BLaER1 (cell line): Measurements from ENCODE around the gene ZNF654.
"Not testable (repeated sequence)": the region's sequence is repeated elsewhere in the genome, so short reads cannot be mapped to it uniquely, and the experiment has no call there.

ENCODE experiments used
- H3K27ac ChIP-seq: shearing (Covaris generic); formaldehyde crosslinking; 2 replicates; pipeline ENCODE4 v1.8.1; 2022
- H3K27me3 ChIP-seq: shearing (Covaris generic); formaldehyde crosslinking; 2 replicates; pipeline ENCODE4 v1.8.1; 2022
- H3K36me3 ChIP-seq: shearing (Covaris generic); formaldehyde crosslinking; 2 replicates; pipeline ENCODE4 v1.8.1; 2022
- H3K4me1 ChIP-seq: shearing (Covaris generic); formaldehyde crosslinking; 2 replicates; pipeline ENCODE4 v1.8.1; 2022
- H3K4me2 ChIP-seq: shearing (Covaris generic); formaldehyde crosslinking; 2 replicates; pipeline ENCODE4 v1.8.1; 2022
- H3K4me3 ChIP-seq: shearing (Covaris generic); formaldehyde crosslinking; 2 replicates; pipeline ENCODE4 v1.8.1; 2022
- H3K9ac ChIP-seq: shearing (Covaris generic); formaldehyde crosslinking; 2 replicates; pipeline ENCODE4 v1.8.1; 2022
- H3K9me3 ChIP-seq: shearing (Covaris generic); formaldehyde crosslinking; 2 replicates; pipeline ENCODE4 v1.8.1; 2022
- H4K20me1 ChIP-seq: shearing (Covaris generic); formaldehyde crosslinking; 2 replicates; pipeline ENCODE4 v1.8.1; 2022
- Cebpa-rat ChIP-seq: shearing (Covaris generic); IDR thresholded peaks from 2 replicates; pipeline ENCODE4 v1.8.1; 2022

ZNF654 gene

DNA sequence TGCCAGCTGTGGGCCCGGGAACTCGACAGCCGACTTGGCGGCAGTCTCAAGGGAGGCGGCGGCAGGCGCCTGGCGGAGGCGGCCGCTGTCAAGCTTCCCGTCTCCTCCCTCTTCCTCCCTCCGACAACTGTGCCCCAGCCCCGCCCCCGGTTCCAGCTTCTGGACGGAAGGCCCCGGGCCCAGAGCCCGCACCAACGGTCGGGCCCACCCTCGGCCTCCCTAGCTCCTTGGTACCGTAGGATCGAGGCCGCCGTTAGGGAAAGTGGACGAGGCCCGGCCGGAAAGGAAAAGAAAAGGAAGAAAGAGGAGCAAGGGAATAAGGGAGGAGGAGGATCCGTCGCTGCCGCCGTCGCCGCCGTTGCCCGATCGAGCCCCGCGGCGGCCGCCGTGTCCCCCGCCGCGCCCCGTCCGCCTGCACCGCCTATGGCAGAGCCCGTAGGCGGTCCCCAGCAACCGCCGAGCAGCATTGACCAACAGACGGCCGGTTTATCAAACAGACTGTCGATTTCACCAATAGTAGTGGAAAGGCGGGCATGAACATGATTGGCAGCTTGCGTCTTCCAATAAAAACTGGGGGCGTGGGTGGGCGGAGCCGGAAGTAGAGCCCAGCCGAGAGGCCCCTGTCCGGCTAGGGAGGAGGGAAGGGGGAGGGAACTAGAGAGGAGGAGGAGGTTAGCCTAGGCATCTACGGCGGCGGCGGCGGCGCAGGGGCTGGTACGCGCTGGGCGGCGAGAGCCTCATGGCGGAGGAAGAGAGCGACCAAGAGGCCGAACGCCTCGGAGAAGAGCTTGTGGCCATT lies at the start of gene ZNF654, which contains the start of gene CGGBP1:
ZNF654 (plus strand) TSS at position 675 of the 799 bp plus-strand sequence; CDS start at position 740, 65 bp downstream.
CGGBP1 (minus strand) TSS at position 425 of the 799 bp plus-strand sequence. CDS start 3,029 bp downstream, outside the sequence.
- Histone ChIP-seq H3K4me2 (peak within 1 kb of the TSS; percentile 93), H3K27ac (peak within 1 kb of the TSS; percentile 96), H3K9ac (peak within 1 kb of the TSS; percentile 89), H3K4me1 (peaks cover 39% of the 10 kb centered on the region), H3K4me3 (peak within 1 kb of the TSS; percentile 98), H3K9me3 (no peaks in the 10 kb centered on the region; the same call in 1 of the 2 replicates), H3K36me3 (peaks cover 24% of the 10 kb centered on the region), H4K20me1 (peaks cover 56% of the 10 kb centered on the region), H3K27me3 (no peaks in the 10 kb centered on the region)
- TF ChIP-seq Cebpa-rat = no peak

DNA sequence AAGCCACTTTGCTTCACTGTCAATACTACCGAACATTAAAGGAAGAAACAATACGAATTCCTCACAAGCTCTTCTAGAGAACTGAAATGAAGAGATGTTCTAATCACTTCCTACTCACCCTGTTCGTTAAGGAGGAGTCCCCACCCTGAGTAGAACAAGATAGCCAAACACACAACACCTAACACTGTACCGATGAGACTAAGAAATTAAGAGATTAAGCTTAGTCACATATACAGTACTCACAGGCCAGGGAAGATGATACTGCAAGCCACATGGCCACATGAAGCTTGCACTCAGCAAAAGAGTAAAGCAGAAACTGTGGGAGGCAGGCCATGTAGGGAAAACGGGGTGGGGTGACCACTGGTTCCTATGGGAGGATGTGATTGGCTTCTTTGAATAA lies 48.2 kb upstream of the ZNF654 start:
- H3K9me3 ChIP-seq = peaks cover 2% of the 10 kb centered on the region; the same call in 1 of the 2 replicates
- H3K4me3 ChIP-seq = no peak overlapping the region
- H3K27me3 ChIP-seq = no peaks in the 10 kb centered on the region
- no peak for TF ChIP-seq Cebpa-rat
- H3K9ac ChIP-seq = no peak overlapping the region
- H3K4me1 ChIP-seq = no peaks in the 10 kb centered on the region
- no peaks in the 10 kb centered on the region for H4K20me1 ChIP-seq
- no peak overlapping the region for H3K4me2 ChIP-seq
- no peaks in the 10 kb centered on the region for H3K36me3 ChIP-seq
- no peak overlapping the region for H3K27ac ChIP-seq

DNA sequence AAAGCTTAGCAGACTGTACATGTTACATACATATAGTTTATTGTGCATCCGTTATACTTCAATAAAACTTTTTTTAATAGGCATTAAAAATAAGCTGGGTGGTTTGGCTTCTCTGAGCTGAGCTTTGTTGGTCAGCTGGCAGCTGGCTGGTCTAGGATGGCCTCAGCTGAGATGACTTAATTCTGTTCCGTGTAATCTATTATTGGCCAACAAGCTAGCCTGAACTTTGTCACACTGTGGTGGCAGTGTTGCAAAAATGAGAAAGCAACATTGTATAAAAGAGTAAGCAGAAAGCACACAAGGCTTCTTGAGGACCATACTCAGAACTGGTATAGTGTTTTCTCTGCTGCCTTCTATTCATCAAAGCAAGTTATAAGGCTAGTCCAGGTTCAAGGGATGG lies 45.5 kb upstream of the ZNF654 start:
- H3K36me3 ChIP-seq = no peaks in the 10 kb centered on the region
- H3K27me3 ChIP-seq = no peaks in the 10 kb centered on the region
- peaks cover 6% of the 10 kb centered on the region; the same call in 1 of the 2 replicates for H3K9me3 ChIP-seq
- no peaks in the 10 kb centered on the region for H4K20me1 ChIP-seq
- H3K27ac ChIP-seq = no peak overlapping the region
- no peak overlapping the region for H3K9ac ChIP-seq
- H3K4me1 ChIP-seq = no peaks in the 10 kb centered on the region
- no peak overlapping the region for H3K4me3 ChIP-seq
- no peak for TF ChIP-seq Cebpa-rat
- no peak overlapping the region for H3K4me2 ChIP-seq

DNA sequence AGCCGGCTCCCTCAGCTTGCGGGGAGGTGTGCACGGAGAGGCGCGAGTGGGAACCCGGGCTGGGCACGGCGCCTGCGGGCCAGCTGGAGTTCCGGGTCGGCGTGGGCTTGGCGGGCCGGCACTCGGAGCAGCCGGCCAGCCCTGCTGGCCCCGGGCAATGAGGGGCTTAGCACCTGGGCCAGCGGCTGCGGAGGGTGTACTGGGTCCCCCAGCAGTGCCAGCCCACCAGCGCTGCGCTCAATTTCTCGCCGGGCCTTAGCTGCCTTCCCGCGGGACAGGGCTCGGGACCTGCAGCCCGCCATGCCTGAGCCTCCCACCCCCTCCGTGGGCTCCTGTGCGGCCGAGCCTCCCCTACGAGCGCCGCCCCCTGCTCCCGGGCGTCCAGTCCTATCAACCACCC lies 43.4 kb upstream of the ZNF654 start:
- H3K4me2 ChIP-seq, H3K27ac ChIP-seq, H3K9ac ChIP-seq, H3K27me3 ChIP-seq, H4K20me1 ChIP-seq, H3K9me3 ChIP-seq, H3K4me3 ChIP-seq, H3K4me1 ChIP-seq, H3K36me3 ChIP-seq: not testable (repeated sequence)

DNA sequence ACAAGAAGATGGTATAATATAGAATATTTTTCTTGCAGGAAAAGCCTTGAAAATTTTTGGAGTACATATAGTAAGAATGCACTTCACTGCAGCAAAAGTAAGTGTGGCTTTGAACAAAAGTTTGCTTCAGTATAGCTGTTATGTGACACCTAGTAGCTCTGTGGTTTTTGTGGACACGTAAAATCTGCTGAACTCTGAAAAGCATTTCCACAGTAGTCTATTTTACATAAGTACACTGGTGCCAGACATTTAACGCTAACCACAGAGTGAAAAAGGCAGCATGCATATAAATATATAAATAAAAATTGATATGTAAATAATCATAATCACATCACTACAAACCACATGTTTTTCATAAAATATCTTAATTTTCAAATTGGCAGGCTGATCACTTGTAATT lies 40.0 kb upstream of the ZNF654 start:
- no peak for TF ChIP-seq Cebpa-rat
- no peaks in the 10 kb centered on the region for H4K20me1 ChIP-seq
- H3K9ac ChIP-seq = no peak overlapping the region
- no peaks in the 10 kb centered on the region for H3K4me1 ChIP-seq
- H3K4me2 ChIP-seq = no peak overlapping the region
- H3K9me3 ChIP-seq = peaks cover 6% of the 10 kb centered on the region; the same call in 1 of the 2 replicates
- H3K4me3 ChIP-seq = no peak overlapping the region
- H3K36me3 ChIP-seq = no peaks in the 10 kb centered on the region
- no peaks in the 10 kb centered on the region for H3K27me3 ChIP-seq
- H3K27ac ChIP-seq = no peak overlapping the region

DNA sequence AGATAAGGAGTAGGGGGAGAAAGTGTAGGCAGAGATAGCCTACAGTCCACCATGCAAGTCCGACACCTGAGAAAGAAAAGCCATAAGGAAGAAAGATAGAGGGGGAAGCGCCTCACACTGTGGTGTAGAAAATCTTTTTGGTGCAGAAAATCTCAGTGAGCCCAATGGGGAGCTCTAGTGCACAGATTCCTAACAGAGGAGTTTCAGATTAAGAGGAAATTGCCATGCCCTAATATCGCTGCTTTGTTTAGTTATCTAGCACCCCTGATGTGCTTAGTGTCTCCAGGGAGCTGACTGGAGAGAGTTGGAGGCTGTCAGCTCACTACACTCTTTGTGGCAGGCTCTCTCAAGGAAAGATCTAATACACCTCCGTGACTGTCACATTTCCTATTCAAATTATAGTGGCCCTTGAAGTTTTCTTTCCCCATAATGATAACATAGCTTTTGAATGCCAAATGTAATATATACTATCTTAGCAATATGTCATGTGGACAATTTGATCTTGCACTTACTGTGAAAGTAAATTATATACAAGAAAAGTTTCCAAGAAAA lies 34.0 kb upstream of the ZNF654 start:
- H4K20me1 ChIP-seq = no peaks in the 10 kb centered on the region
- H3K27me3 ChIP-seq = no peaks in the 10 kb centered on the region
- no peak overlapping the region for H3K27ac ChIP-seq
- no peak overlapping the region for H3K4me3 ChIP-seq
- TF ChIP-seq Cebpa-rat = no peak
- no peaks in the 10 kb centered on the region for H3K36me3 ChIP-seq
- H3K4me2 ChIP-seq = no peak overlapping the region
- H3K4me1 ChIP-seq = no peaks in the 10 kb centered on the region
- H3K9ac ChIP-seq = no peak overlapping the region
- peaks cover 19% of the 10 kb centered on the region for H3K9me3 ChIP-seq

DNA sequence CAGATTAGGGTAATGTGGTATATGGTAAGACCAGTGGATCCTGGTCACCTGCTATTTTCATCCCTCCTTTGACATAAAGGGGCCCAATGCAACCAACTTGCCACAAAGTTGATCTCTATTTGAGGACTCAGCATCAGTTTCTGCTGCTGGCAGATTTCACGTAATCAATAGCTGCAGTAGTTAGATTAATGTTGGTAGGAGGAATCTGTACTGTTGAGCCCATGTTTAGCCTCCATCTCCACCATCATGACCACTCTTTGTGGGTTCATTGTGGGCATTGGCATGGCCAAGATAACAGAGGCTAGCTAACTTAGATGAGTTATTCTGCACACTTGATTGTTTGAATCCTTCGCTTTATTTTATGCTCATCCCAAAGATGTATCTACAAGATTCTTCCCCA lies 30.2 kb upstream of the ZNF654 start:
- H3K4me1 ChIP-seq = peaks cover 19% of the 10 kb centered on the region
- peaks cover 19% of the 10 kb centered on the region for H3K9me3 ChIP-seq
- no peaks in the 10 kb centered on the region for H3K36me3 ChIP-seq
- no peak overlapping the region for H3K4me3 ChIP-seq
- H4K20me1 ChIP-seq = no peaks in the 10 kb centered on the region
- H3K27me3 ChIP-seq = no peaks in the 10 kb centered on the region
- H3K27ac ChIP-seq = no peak overlapping the region
- TF ChIP-seq Cebpa-rat = no peak
- H3K4me2 ChIP-seq = no peak overlapping the region
- H3K9ac ChIP-seq = no peak overlapping the region

DNA sequence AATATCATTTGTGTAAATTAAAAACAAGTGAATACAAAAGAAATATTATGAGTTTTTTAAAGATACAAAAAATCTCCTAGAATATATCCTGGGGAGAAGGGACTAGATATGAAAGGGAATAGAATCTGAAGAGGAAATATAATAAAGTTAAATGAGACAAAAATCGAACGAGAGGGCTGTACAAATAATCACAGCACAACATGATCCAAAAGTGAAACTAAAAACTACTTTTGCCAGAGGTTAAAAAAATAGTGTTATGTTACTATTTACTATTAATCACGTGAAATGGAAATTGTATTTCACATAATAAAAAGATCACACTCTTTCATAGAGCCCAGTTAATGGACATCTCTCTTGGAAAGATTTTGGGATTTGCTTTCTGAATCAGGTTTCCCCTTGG lies 28.8 kb upstream of the ZNF654 start:
- H3K27me3 ChIP-seq = no peaks in the 10 kb centered on the region
- H3K36me3 ChIP-seq = no peaks in the 10 kb centered on the region
- no peak overlapping the region; the same call in 1 of the 2 replicates for H3K4me3 ChIP-seq
- no peaks in the 10 kb centered on the region for H4K20me1 ChIP-seq
- peak overlapping the region; percentile 54 for H3K4me2 ChIP-seq
- H3K27ac ChIP-seq = no peak overlapping the region
- H3K9ac ChIP-seq = no peak overlapping the region
- no peak for TF ChIP-seq Cebpa-rat
- peaks cover 19% of the 10 kb centered on the region for H3K4me1 ChIP-seq
- H3K9me3 ChIP-seq = peaks cover 19% of the 10 kb centered on the region

DNA sequence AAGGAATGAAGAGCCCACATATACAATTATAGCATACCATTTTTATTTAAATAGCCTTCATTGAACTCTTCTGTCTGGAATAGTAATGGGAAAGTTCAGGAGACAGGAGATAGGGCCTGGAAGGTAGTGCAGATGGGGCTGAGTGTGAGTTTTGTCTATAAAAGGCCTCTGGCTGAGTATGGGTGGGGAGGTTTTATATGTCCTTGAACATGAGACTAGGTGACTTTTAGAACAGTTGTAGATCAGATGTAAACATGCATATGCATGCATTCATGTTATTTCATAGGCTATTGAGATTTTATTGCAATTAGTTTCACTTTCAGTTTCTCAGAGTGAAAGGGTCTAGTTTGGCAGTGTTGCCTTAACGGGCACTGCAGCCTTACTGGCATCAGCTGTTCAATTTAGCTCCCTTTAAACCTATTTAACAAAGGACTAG lies 27.4 kb upstream of the ZNF654 start:
- Histone ChIP-seq H3K4me2 (peak overlapping the region; percentile 82), H3K9me3 (peaks cover 10% of the 10 kb centered on the region; the same call in 1 of the 2 replicates), H3K36me3 (no peaks in the 10 kb centered on the region), H3K4me1 (peaks cover 19% of the 10 kb centered on the region), H3K4me3 (peak overlapping the region; percentile 56), H3K9ac (peak overlapping the region; percentile 61), H3K27me3 (no peaks in the 10 kb centered on the region), H4K20me1 (no peaks in the 10 kb centered on the region), H3K27ac (peak overlapping the region; percentile 54)
- TF ChIP-seq Cebpa-rat = no peak

DNA sequence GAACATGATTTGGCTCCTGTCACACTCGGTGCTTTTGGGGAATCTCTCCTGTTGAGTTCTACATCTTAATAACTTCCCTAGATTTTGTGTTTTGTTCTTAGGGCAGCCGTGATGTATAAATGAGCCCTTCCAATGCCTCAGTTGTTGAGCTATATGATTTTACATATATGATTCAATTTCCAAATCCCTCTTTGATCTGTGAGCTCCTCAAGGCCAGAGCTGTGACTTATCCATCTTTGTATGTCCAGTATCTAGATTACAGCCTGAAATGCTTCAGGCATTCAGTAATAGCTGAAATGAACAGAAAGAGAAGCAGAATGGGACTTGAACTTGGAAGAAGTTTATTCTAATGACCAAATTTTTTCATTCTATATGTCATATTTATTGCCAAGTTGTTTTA lies 26.8 kb upstream of the ZNF654 start:
- Histone ChIP-seq H3K9me3 (peaks cover 7% of the 10 kb centered on the region; the same call in 1 of the 2 replicates), H4K20me1 (no peaks in the 10 kb centered on the region), H3K27ac (peak overlapping the region; percentile 54), H3K4me3 (peak overlapping the region; percentile 56), H3K9ac (peak overlapping the region; percentile 61; the same call in 1 of the 2 replicates), H3K4me1 (peaks cover 19% of the 10 kb centered on the region), H3K36me3 (no peaks in the 10 kb centered on the region), H3K27me3 (no peaks in the 10 kb centered on the region), H3K4me2 (peak overlapping the region; percentile 82)
- TF ChIP-seq Cebpa-rat = no peak
